T-cell (primary cell): ENCODE measurements around the gene DCBLD1. TPM values are rescaled to one million over a fixed set of nuclear protein-coding genes. Genes with fewer than 3 reads are reported as not detected.

Experiments used
- ATAC-seq, 4 experiments: fragments of 200-7000 bp in 3 of 4; fragments of 150-1000 bp in 1 of 4; cut with Tn5 transposase; replicated peaks in 1 of 4; 1 replicate in 3 of 4; 2 replicates in 1 of 4; pipeline ENCODE4 v1.10.0; 2021; ENCODE audit warnings: moderate library complexity in 3 of 4, mild to moderate bottlenecking in 2 of 4, moderate number of reproducible peaks in 1 of 4
- CTCF ChIA-PET, 2 donors: fragments of 300-600 bp; sonication (Branson Sonifier 250); formaldehyde crosslinking; loops; one replicate each; lab custom pipeline; 2022; ENCODE audit warnings: antibody characterized with exemption in 2 of 2; lab: Charles Lee
- POLR2A ChIA-PET, 2 donors: fragments of 300-600 bp; sonication (Branson Sonifier 250); formaldehyde crosslinking; loops; one replicate each; lab custom pipeline; 2022; ENCODE audit warnings: antibody characterized with exemption in 2 of 2; lab: Charles Lee
- DNase-seq, 35 experiments: peaks; one replicate each; pipeline versions ENCODE4 v3.0.0 to v3.0.0-alpha.2; 2013 to 2023
- H3K27ac ChIP-seq: one replicate; pipeline ENCODE4 v1.5.1; 2013; ENCODE audit warnings: low read length
- H3K27me3 ChIP-seq, 2 experiments: replicated peaks in 1 of 2; 1 replicate in 1 of 2; 2 replicates in 1 of 2; pipeline versions ENCODE4 v1.6.1 to v1.7.0; 2013; ENCODE audit warnings: low read length in 1 of 2, mixed read lengths in 1 of 2; ENCODE audit not compliant: control insufficient read depth in 2 of 2, insufficient read depth in 2 of 2; ENCODE audit errors: extremely low read depth in 1 of 2
- H3K36me3 ChIP-seq, 2 donors: 1 replicate in 1 of 2; 2 replicates in 1 of 2; pipeline versions ENCODE4 v1.6.1 to v1.7.0; 2013; ENCODE audit warnings: low read length in 1 of 2; ENCODE audit not compliant: control insufficient read depth in 2 of 2, insufficient read depth in 1 of 2; ENCODE audit errors: extremely low read depth in 1 of 2
- H3K4me1 ChIP-seq, 2 experiments: 1 replicate in 1 of 2; 2 replicates in 1 of 2; pipeline versions ENCODE4 v1.6.1 to v1.7.0; 2013; ENCODE audit warnings: low read length in 2 of 2, mixed read lengths in 1 of 2; ENCODE audit not compliant: insufficient read depth in 2 of 2, control insufficient read depth in 1 of 2; ENCODE audit errors: extremely low read depth in 1 of 2
- H3K4me3 ChIP-seq, 2 donors: 1 replicate in 1 of 2; 2 replicates in 1 of 2; pipeline versions ENCODE4 v1.5.1 to v1.7.0; 2013; ENCODE audit warnings: mild to moderate bottlenecking in 2 of 2, low read length in 1 of 2, moderate library complexity in 1 of 2; ENCODE audit not compliant: control insufficient read depth in 1 of 2; ENCODE audit errors: extremely low read depth in 1 of 2
- H3K9me3 ChIP-seq: 2 replicates; pipeline ENCODE4 v1.7.0; 2013
- H3K27ac Mint-ChIP-seq, 2 donors: one replicate each; pipeline ENCODE4 v1.8.0; 2020 to 2021; ENCODE audit warnings: mild to moderate bottlenecking in 2 of 2, mixed read lengths in 2 of 2
- H3K27me3 Mint-ChIP-seq, 2 donors: one replicate each; pipeline ENCODE4 v1.8.0; 2021 to 2022; ENCODE audit warnings: mixed read lengths in 2 of 2
- H3K36me3 Mint-ChIP-seq: one replicate; pipeline ENCODE4 v1.8.0; 2021; ENCODE audit warnings: mixed read lengths
- H3K4me1 Mint-ChIP-seq, 3 donors: one replicate each; pipeline ENCODE4 v1.8.0; 2020 to 2022; ENCODE audit warnings: mixed read lengths in 3 of 3, mild to moderate bottlenecking in 1 of 3
- H3K4me3 Mint-ChIP-seq, 3 donors: one replicate each; pipeline ENCODE4 v1.8.0; 2020 to 2022; ENCODE audit warnings: mild to moderate bottlenecking in 3 of 3, mixed read lengths in 3 of 3, moderate library complexity in 3 of 3
- H3K9me3 Mint-ChIP-seq, 3 donors: one replicate each; pipeline ENCODE4 v1.8.0; 2020 to 2022; ENCODE audit warnings: mixed read lengths in 3 of 3
- WGBS: methylation state at CpG from one replicate; pipeline ENCODE4 v1.1.5; 2013; ENCODE audit warnings: missing lambda C conversion rate; ENCODE audit not compliant: insufficient coverage; 5-methylcytosine and 5-hydroxymethylcytosine counted together
- total RNA-seq, 35 experiments: library from RNA in 6 of 35; stranded (reverse) in 6 of 35; fragments of 120-200 nt in 1 of 35; gene quantifications; one replicate each; pipeline versions ENCODE4 v1.2.1 to v1.2.4 and lab custom pipeline; 2013 to 2026

The DCBLD1 gene
- total RNA-seq, 5 donors from 2014 or later (not counting 1 experiment from before 2014, with no cell fraction given) = 2.2 to 7.3 (median 4.2) TPM

- Histone ChIP-seq H3K27ac (no peak overlapping the region), H3K4me3 (no peak overlapping the region), H3K4me1 (no peaks in the 10 kb centered on the region), H3K9me3 (no peaks in the 10 kb centered on the region), H3K27me3 (peaks cover 0 to 2% of the 10 kb centered on the region in 2 experiments), H3K36me3 (no peaks in the 10 kb centered on the region)
- ChIA-PET POLR2A (no interaction called here), CTCF (interaction anchor here in 1 of 2 donors (1.6 kb wide), 1 partner anchor 69 kb away, joined by 4 read pairs; no protein-coding TSS in a partner anchor)
- Mint-ChIP-seq H3K4me3 (no peak overlapping the region), H3K36me3 (no peaks in the 10 kb centered on the region), H3K27ac (no peak overlapping the region), H3K9me3 (no peaks in the 10 kb centered on the region), H3K27me3 (peaks cover 3 to 5% of the 10 kb centered on the region in 2 donors), H3K4me1 (no peaks in the 10 kb centered on the region)
- no peak for ATAC-seq
- DNase-seq = no peak
- no CpG with 5 or more reads among the region's 6 CpGs for WGBS
These were observed 36.4 kb downstream of the DCBLD1 start for GRCh38 chr6:117518870-117519269.

- Histone ChIP-seq H3K27me3 (no peaks in the 10 kb centered on the region), H3K4me3 (no peak overlapping the region), H3K4me1 (no peaks in the 10 kb centered on the region), H3K36me3 (no peaks in the 10 kb centered on the region), H3K9me3 (no peaks in the 10 kb centered on the region), H3K27ac (no peak overlapping the region)
- DNase-seq (no peak), ATAC-seq (no peak)
- Mint-ChIP-seq H3K27ac (no peak overlapping the region), H3K4me3 (no peak overlapping the region), H3K27me3 (peaks cover 0 to 3% of the 10 kb centered on the region in 2 donors), H3K36me3 (no peaks in the 10 kb centered on the region), H3K4me1 (no peaks in the 10 kb centered on the region), H3K9me3 (no peaks in the 10 kb centered on the region)
- ChIA-PET POLR2A (no interaction called here), CTCF (interaction anchor here in 1 of 2 donors (1.6 kb wide), 1 partner anchor 71 kb away, joined by 4 read pairs; no protein-coding TSS in a partner anchor)
- 100% methylated on average over 2 of the region's 4 CpGs for WGBS
These were observed 38.3 kb downstream of the DCBLD1 start for GRCh38 chr6:117520603-117521395.

GRCh38 chr6:117521791-117522502 is 39.5 kb downstream of the DCBLD1 start:
- no peaks in the 10 kb centered on the region for H3K9me3 Mint-ChIP-seq
- DNase-seq (no peak), ATAC-seq (no peak)
- no peaks in the 10 kb centered on the region for H3K4me1 ChIP-seq
- 97% methylated on average over 3 of the region's 5 CpGs for WGBS
- no peaks in the 10 kb centered on the region for H3K9me3 ChIP-seq
- CTCF ChIA-PET = no interaction called here
- no peaks in the 10 kb centered on the region for H3K27me3 Mint-ChIP-seq
- H3K27ac Mint-ChIP-seq = no peak overlapping the region
- no peaks in the 10 kb centered on the region for H3K36me3 Mint-ChIP-seq
- no peak overlapping the region for H3K4me3 Mint-ChIP-seq
- no peaks in the 10 kb centered on the region for H3K27me3 ChIP-seq
- H3K4me3 ChIP-seq = no peak overlapping the region
- no peaks in the 10 kb centered on the region for H3K4me1 Mint-ChIP-seq
- POLR2A ChIA-PET = interaction anchor here in 1 of 2 donors (0.6 kb wide), 1 partner anchor 27 kb away, joined by 3 read pairs; no protein-coding TSS in a partner anchor
- H3K36me3 ChIP-seq = no peaks in the 10 kb centered on the region
- H3K27ac ChIP-seq = no peak overlapping the region

GRCh38 chr6:117525607-117526006 is 43.1 kb downstream of the DCBLD1 start:
- H3K27ac Mint-ChIP-seq = no peak overlapping the region
- no peak overlapping the region for H3K4me3 ChIP-seq
- no peaks in the 10 kb centered on the region for H3K9me3 Mint-ChIP-seq
- CTCF ChIA-PET = no interaction called here
- no peaks in the 10 kb centered on the region for H3K36me3 Mint-ChIP-seq
- H3K4me1 Mint-ChIP-seq = no peaks in the 10 kb centered on the region
- WGBS = no CpG with 5 or more reads among the region's 2 CpGs
- H3K27me3 ChIP-seq = peaks cover 0 to 3% of the 10 kb centered on the region in 2 experiments
- no peaks in the 10 kb centered on the region for H3K36me3 ChIP-seq
- no peak for DNase-seq
- H3K4me3 Mint-ChIP-seq = no peak overlapping the region
- H3K27me3 Mint-ChIP-seq = no peaks in the 10 kb centered on the region
- POLR2A ChIA-PET = no interaction called here
- no peaks in the 10 kb centered on the region for H3K9me3 ChIP-seq
- no peaks in the 10 kb centered on the region for H3K4me1 ChIP-seq
- ATAC-seq = no peak
- no peak overlapping the region for H3K27ac ChIP-seq

- H3K9me3 Mint-ChIP-seq = no peaks in the 10 kb centered on the region
- Histone ChIP-seq H3K4me1 (no peaks in the 10 kb centered on the region), H3K4me3 (no peak overlapping the region), H3K9me3 (no peaks in the 10 kb centered on the region), H3K27me3 (peaks cover 0 to 3% of the 10 kb centered on the region in 2 experiments), H3K36me3 (no peaks in the 10 kb centered on the region), H3K27ac (no peak overlapping the region)
- H3K4me3 Mint-ChIP-seq = no peak overlapping the region
- no peak for ATAC-seq
- no peaks in the 10 kb centered on the region for H3K4me1 Mint-ChIP-seq
- no peaks in the 10 kb centered on the region for H3K27me3 Mint-ChIP-seq
- no peak for DNase-seq
- 100% methylated on average over 1 of the region's 4 CpGs for WGBS
- no peaks in the 10 kb centered on the region for H3K36me3 Mint-ChIP-seq
- H3K27ac Mint-ChIP-seq = no peak overlapping the region
- ChIA-PET POLR2A (no interaction called here), CTCF (interaction anchor here (0.6 to 1.5 kb wide), 3 partner anchors 25 to 299 kb away, joined by 3 to 5 read pairs (median 5); no protein-coding TSS in a partner anchor)
These were observed 48.2 kb downstream of the DCBLD1 start for GRCh38 chr6:117530467-117531242.

GRCh38 chr6:117531346-117531745 is 48.9 kb downstream of the DCBLD1 start:
- Mint-ChIP-seq H3K36me3 (no peaks in the 10 kb centered on the region), H3K9me3 (no peaks in the 10 kb centered on the region), H3K4me1 (no peaks in the 10 kb centered on the region), H3K27ac (no peak overlapping the region), H3K4me3 (no peak overlapping the region), H3K27me3 (peaks cover 0 to under 1% of the 10 kb centered on the region in 2 donors)
- ATAC-seq (no peak), DNase-seq (no peak)
- Histone ChIP-seq H3K4me3 (no peak overlapping the region), H3K36me3 (no peaks in the 10 kb centered on the region), H3K27ac (no peak overlapping the region), H3K4me1 (no peaks in the 10 kb centered on the region), H3K9me3 (no peaks in the 10 kb centered on the region), H3K27me3 (peaks cover 0 to 3% of the 10 kb centered on the region in 2 experiments)
- 57% methylated on average over 5 of the region's 6 CpGs for WGBS
- POLR2A ChIA-PET = interaction anchor here in 1 of 2 donors (0.6 kb wide), 1 partner anchor 16 kb away, joined by 3 read pairs; no protein-coding TSS in a partner anchor
- CTCF ChIA-PET = interaction anchor here (0.6 to 1.5 kb wide), 2 partner anchors 24 to 81 kb away, joined by 3 to 5 read pairs; no protein-coding TSS in a partner anchor
